Heart right ventricle (tissue), 16 donors: ENCODE measurements around the gene TRIM31. TPM values are rescaled to one million over a fixed set of nuclear protein-coding genes. Genes with fewer than 3 reads are reported as not detected.

Experiments
- ATAC-seq, 8 donors: fragments of 200-7000 bp; cut with Tn5 transposase; one replicate each; pipeline ENCODE4 v1.9.1; 2020; ENCODE audit warnings: mild to moderate bottlenecking in 8 of 8, moderate library complexity in 8 of 8, moderate number of reproducible peaks in 1 of 8
- DNase-seq, 2 donors: peaks; one replicate each; pipeline ENCODE4 v3.0.0-alpha.2; 2020
- H3K27ac ChIP-seq, 10 donors: fragments of 200-600 bp; sonication (generic) in 2 of 10; one replicate each; pipeline versions ENCODE4 v1.5.0 to v1.8.0; 2020 to 2022; ENCODE audit warnings: mild to moderate bottlenecking in 3 of 10
- H3K27me3 ChIP-seq, 7 donors: fragments of 200-600 bp; one replicate each; pipeline ENCODE4 v1.8.0; 2021 to 2022; ENCODE audit warnings: mild to moderate bottlenecking in 2 of 7
- H3K36me3 ChIP-seq, 9 donors: fragments of 200-600 bp; sonication (generic) in 1 of 9; one replicate each; pipeline versions ENCODE4 v1.5.0 to v1.8.0; 2020 to 2022; ENCODE audit warnings: mild to moderate bottlenecking in 2 of 9
- H3K4me1 ChIP-seq, 9 donors: fragments of 200-600 bp; sonication (generic) in 1 of 9; one replicate each; pipeline versions ENCODE4 v1.5.0 to v1.8.0; 2020 to 2022; ENCODE audit warnings: mild to moderate bottlenecking in 4 of 9
- H3K4me3 ChIP-seq, 10 donors: fragments of 200-600 bp; sonication (generic) in 2 of 10; one replicate each; pipeline versions ENCODE4 v1.5.0 to v1.8.0; 2020 to 2022; ENCODE audit warnings: mild to moderate bottlenecking in 7 of 10, moderate library complexity in 2 of 10
- H3K9me3 ChIP-seq, 11 donors: fragments of 200-600 bp in 10 of 11; sonication (generic) in 2 of 11; one replicate each; pipeline versions ENCODE4 v1.5.0 to v1.8.0; 2013 to 2022; ENCODE audit warnings: mild to moderate bottlenecking in 2 of 11, control low read depth in 1 of 11, moderate library complexity in 1 of 11
- CTCF ChIP-seq, 9 donors: fragments of 200-600 bp; sonication (generic) in 2 of 9; IDR thresholded peaks; one replicate each; pipeline versions ENCODE4 v1.5.0 to v1.8.0; 2021 to 2022; ENCODE audit warnings: antibody characterized with exemption in 9 of 9, mild to moderate bottlenecking in 5 of 9, moderate library complexity in 1 of 9
- WGBS, 2 donors: extraction: QIAGEN DNeasy Blood & Tissue Kit; methylation state at CpG; one replicate each; pipeline ENCODE4 v1.1.7; 2013; ENCODE audit warnings: inconsistent platforms in 1 of 2; 5-methylcytosine and 5-hydroxymethylcytosine counted together
- intact Hi-C, 10 donors: fragments of 100-400 bp; cut with DNase I; formaldehyde crosslinking; loops; one replicate each; pipeline versions ENCODE4 v1.11.1 to v1.14.2; 2022
- polyA plus RNA-seq, 2 donors: library from polyadenylated mRNA; stranded (reverse); fragments of 200-250 nt; gene quantifications; one replicate each; pipeline ENCODE4 v1.2.3, GENCODE V29; 2013
- total RNA-seq, 10 donors: library from RNA; stranded (reverse); fragmentation: NEBNext Ultra II Directional in 3 of 10; extraction: Animal tissue kit (Norgen Biotek cat#: 25700) in 3 of 10; gene quantifications; one replicate each; pipeline versions ENCODE4 v1.2.1 to v1.2.4, GENCODE V29; 2021 to 2023
- donor health status: Arrhythmogenic right ventricular cardiomyopathy.
- donor health status: ischemic (EF 13 %, LVEDD 7.1; RV severe dilation, severe dysfunction).
- donor health status: healthy with polysubstance abuse.
- donor health status: DM: no; HTN: yes; CAD: no.
- donor health status: DM: no; HTN: no; CAD: no.
- donor health status: ischemic (EF 25% LVEDD 6.9; RV normal size, moderate dysfunction).
- donor health status: ischemic (EF 25% LVEDD 5.7; RV mildly dilated, moderate dysfunction).
- donor health status: healthy.
- donor health status: DM: yes; HTN: yes; CAD: no.
- donor health status: Ischemic cardiomyopathy.
- donor health status: ischemic (EF 35%, LVEDD 5.7; RV mildly dilated, moderate dysfunction).
- donor health status: nonischemic (EF 11% LVEDD 7.7; RV severe dilation, severe dysfunction).
- donor health status: DM: yes; HTN: yes; CAD: no.
- donor health status: PGD.
- donor health status: ischemic (EF 29% LVEDD 5.4; RV normal size, mild dysfunction).
- donor health status: nonischemic (EF 23%, LVEDD 6.1; RV moderate dilation, normal function).

TRIM31 gene
- total and polyA plus RNA-seq, 12 donors: not detected

GRCh38 chr6:30100154-30100553 lies 12.7 kb downstream of the TRIM31 start:
- 27 to 35% methylated on average over 8 of the region's 8 CpGs for WGBS, 2 donors
- no peaks in the 10 kb centered on the region for H3K36me3 ChIP-seq
- intact Hi-C loops: loop anchor here in 6 of 10 donors (5.0 to 10.0 kb wide), 5 partner anchors 33 to 295 kb away; partner anchors contain the start of gene PPP1R11 (in 2 of the 6)

GRCh38 chr6:30097902-30098768 lies 14.8 kb downstream of the TRIM31 start:
- Histone ChIP-seq H3K9me3 (no peaks in the 10 kb centered on the region), H3K4me3 (no peak overlapping the region), H3K36me3 (no peaks in the 10 kb centered on the region), H3K27me3 (peaks cover 4 to 81% (median 47%) of the 10 kb centered on the region in 7 donors), H3K27ac (no peak overlapping the region), H3K4me1 (peaks cover 9 to 44% (median 32%) of the 10 kb centered on the region in 9 donors)
- no peak for TF ChIP-seq CTCF (IDR thresholded peaks at IDR 0.05)
- 63 to 66% methylated on average over 4 of the region's 4 CpGs for WGBS, 2 donors
- intact Hi-C loops: no loop called here
- DNase-seq (no peak), ATAC-seq (no peak)

More at GRCh38 chr6:30100154-30100553, 12.7 kb downstream of the TRIM31 start:
- Histone ChIP-seq H3K27me3 (peaks cover 4 to 81% (median 39%) of the 10 kb centered on the region in 7 donors), H3K27ac (peak overlapping the region in 7 of 10 donors; percentile 50 to 77 (median 65)), H3K4me1 (peaks cover 9 to 48% (median 35%) of the 10 kb centered on the region in 9 donors), H3K9me3 (no peaks in the 10 kb centered on the region), H3K4me3 (peak overlapping the region in 5 of 10 donors; percentile 42 to 58 (median 55))
- no peak for TF ChIP-seq CTCF (IDR thresholded peaks at IDR 0.05)
- DNase-seq (no peak), ATAC-seq (no peak)

- H3K4me1 ChIP-seq: peaks cover 9 to 36% (median 22%) of the 10 kb centered on the region in 9 donors
- H3K36me3 ChIP-seq: no peaks in the 10 kb centered on the region
- 52 to 54% methylated on average over 1 of the region's 1 CpG for WGBS, 2 donors
- no peaks in the 10 kb centered on the region for H3K9me3 ChIP-seq
- ATAC-seq (no peak), DNase-seq (no peak)
- intact Hi-C loops: no loop called here
- no peak overlapping the region for H3K27ac ChIP-seq
- no peak overlapping the region for H3K4me3 ChIP-seq
- TF ChIP-seq CTCF (IDR thresholded peaks at IDR 0.05): no peak
- peaks cover 4 to 95% (median 51%) of the 10 kb centered on the region in 7 donors for H3K27me3 ChIP-seq
Measured at GRCh38 chr6:30096829-30097228, 16.1 kb downstream of the TRIM31 start.

- no peak overlapping the region for H3K27ac ChIP-seq
- no peak overlapping the region for H3K4me3 ChIP-seq
- DNase-seq (no peak), ATAC-seq (peak in 1 of 8 donors; percentile 55)
- TF ChIP-seq CTCF (IDR thresholded peaks at IDR 0.05): no peak
- H3K4me1 ChIP-seq: peaks cover 0 to 19% (median 0%) of the 10 kb centered on the region in 9 donors
- H3K27me3 ChIP-seq: peaks cover 0 to 96% (median 49%) of the 10 kb centered on the region in 7 donors
- intact Hi-C loops: no loop called here
- 74 to 77% methylated on average over 5 of the region's 5 CpGs for WGBS, 2 donors
- no peaks in the 10 kb centered on the region for H3K36me3 ChIP-seq
- H3K9me3 ChIP-seq: no peaks in the 10 kb centered on the region
Measured at GRCh38 chr6:30093951-30094661, 18.8 kb downstream of the TRIM31 start.
